IPS-18c (cell line): ENCODE measurements around the gene FOXA1.

ENCODE experiments used
- H3K4me3 ChIP-seq: 2 replicates; pipeline ENCODE4 v1.7.0; 2013; ENCODE audit warnings: low read depth, mild to moderate bottlenecking, low read length, moderate library complexity; ENCODE audit not compliant: insufficient read depth
- H3K9me3 ChIP-seq: one replicate; pipeline ENCODE4 v1.6.1; 2013; ENCODE audit warnings: mild to moderate bottlenecking, low read length, moderate library complexity; ENCODE audit not compliant: control insufficient read depth, insufficient read depth

FOXA1 gene

DNA sequence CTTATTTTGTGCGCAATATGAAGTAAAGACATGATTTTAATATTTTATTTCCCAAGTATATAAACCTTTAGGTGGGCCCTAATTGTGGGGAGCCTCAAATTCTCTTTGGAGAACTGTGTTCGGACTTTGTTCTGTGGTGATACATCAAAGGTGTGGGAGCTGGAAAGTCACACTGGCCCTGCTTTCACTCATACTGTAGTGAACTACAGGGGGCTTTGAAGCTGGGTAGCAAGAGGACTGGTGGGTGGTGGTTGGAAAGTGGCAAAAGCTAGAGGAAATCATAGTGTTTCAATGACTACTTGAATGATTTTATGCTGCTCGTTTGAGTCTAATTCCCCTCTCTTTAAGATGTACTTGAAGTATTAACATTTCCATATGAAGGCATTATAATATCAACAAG is 13.6 kb upstream of the FOXA1 start:
- H3K9me3 ChIP-seq: no peaks in the 10 kb centered on the region
- H3K4me3 ChIP-seq: no peak overlapping the region

DNA sequence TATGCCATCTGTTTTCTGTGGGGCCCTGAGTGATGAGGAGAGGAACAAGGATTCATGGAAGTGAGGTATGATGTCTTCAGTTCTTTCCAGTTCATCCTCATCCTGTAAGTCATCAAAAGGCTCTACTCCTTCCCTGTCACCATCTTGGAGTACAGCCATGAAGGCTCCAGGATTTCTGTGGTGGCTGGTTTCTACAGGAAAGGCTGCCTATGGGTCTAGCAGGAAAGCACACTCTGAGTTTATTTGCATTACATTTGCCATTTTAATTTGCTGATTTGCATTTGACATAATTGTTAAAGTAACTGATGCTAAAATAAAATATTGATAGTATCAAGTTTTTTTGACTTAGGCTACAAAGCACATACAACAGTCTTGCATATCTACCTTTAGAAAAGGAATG is 11.6 kb upstream of the FOXA1 start:
- Histone ChIP-seq H3K4me3 (no peak overlapping the region), H3K9me3 (peaks cover 2% of the 10 kb centered on the region)

DNA sequence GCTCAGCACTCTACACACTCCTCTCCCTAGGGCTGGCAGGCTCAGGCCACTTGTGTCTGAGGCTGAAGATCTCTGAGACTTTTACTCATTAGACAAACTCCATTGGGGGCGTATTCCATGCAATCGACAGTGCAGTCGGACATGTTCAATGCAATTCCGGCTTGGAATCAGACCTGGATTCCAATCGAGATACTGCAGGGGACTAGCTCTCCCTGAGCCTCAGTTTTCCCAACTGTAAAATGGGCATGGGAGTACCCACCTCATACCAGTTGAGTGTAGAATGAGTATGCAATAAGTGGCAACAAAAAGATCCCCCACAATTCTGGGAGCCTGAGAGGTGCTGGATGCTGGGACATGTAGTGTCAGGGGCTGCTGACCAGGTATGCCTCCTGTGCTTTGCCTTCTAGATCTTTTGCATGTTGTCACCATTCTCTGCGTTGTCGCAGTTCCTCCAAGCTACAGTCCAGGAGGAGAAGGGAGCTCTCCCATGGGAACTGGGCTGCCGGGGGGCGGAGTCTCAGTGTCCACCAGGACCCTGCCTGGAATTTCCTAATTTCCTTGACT is 8.7 kb upstream of the FOXA1 start:
- H3K9me3 ChIP-seq: peaks cover 4% of the 10 kb centered on the region
- H3K4me3 ChIP-seq: no peak overlapping the region

DNA sequence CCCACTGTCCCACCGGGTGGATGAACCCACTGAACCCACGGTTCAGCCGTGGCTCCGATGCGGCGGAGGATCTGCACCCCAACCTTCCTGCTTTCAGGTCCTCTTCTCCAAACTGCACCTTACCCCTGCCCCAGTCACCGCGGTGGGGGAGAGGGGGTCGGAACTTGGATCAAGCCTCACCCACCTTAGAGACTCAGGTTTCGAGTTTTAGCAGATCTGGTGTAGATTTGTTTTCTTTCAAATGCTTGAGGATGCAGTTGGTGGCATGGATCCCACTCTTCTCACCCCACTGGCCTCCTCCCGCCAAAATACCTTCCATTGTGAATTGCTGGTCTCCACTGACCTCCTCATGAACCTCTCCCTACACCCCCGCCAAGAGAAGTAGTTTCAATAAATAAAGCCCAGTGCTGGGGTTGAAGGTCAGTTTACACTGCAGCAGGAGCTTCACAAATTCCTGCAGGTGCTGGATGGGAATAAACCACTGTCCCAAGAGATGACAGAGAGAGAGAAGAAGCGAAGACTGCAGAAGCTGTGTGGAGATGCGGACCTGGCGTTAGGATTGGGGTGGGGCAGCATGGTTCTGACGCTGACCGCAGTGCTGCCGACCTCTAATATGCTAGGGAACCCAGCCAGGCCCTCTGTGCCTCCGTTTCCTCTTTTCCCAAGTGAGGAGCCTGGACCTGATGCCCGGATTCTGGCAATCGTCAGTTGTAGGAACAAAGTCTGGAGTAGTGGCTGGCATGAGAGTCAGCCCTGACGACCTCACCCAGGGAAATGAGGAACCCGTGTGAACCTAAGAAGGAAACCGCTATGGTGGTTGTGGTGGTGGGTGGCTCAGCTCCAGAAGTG is 7.8 kb upstream of the FOXA1 start:
- Histone ChIP-seq H3K4me3 (no peak overlapping the region), H3K9me3 (peaks cover 4% of the 10 kb centered on the region)

DNA sequence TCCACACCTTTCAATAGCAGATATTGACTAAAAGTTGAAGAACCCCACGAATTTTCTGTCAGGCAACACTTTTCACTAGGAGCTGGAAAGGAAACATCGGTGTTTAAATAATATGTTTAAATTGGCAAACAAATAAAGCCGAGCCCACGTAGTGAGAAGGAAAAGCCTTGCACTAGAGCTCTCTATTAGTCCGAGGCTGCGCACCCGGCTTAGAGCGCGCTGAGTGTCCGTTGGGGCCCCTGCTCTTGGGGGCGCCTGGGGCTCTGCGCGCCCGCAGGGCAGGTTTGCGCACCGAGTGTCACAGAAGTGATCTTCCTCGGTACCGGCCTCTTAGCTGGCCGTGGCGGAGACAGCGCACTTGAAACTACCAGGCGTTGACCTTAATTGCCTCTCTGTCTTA is 6.8 kb upstream of the FOXA1 start:
- peaks cover 4% of the 10 kb centered on the region for H3K9me3 ChIP-seq
- no peak overlapping the region for H3K4me3 ChIP-seq

DNA sequence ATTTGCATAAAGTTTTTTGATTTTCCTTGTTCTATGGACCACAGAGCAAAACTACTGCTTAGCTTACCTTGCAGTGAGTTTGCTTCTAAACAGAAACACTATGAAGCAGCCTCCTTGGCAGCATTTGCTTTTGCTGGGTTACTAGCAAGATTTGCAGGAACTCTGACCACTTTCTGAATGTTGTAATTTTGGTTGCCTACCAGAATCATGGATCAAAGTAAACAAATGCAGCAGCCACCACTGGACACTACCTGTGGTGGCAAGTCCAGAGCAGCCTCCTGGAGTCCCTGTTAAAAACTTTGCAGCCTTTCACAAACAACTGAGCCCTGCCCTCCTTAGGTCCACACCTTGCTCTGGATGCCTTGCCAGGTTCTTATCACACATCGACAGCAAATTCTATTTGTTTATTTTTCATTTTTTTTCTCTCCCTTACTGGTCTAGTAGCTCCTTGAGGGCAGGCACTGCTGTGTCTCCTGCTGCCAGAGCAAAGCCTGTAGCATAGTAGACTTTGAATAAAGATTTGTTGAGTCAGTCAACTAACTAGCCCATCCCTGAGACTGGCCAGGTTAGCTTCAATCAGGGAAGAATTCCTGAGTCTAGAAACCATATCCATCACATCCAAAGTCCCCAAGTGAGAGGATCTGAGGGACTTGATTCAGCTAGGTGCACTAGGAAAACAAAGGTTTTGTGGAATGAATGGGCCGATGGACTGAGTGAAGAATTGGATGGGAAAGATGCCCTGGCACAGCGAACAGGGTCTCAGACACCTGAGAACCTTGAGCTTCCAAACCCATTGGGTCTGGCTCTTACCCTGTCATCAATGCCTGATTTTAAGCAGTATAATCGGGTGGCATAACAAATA is 6.1 kb upstream of the FOXA1 start:
- Histone ChIP-seq H3K9me3 (peaks cover 4% of the 10 kb centered on the region), H3K4me3 (no peak overlapping the region)

GRCh38 chr14:37599507-37600368 is 4.7 kb upstream of the FOXA1 start:
- H3K4me3 ChIP-seq: peak overlapping the region; percentile 46
- H3K9me3 ChIP-seq: peaks cover 5% of the 10 kb centered on the region

DNA sequence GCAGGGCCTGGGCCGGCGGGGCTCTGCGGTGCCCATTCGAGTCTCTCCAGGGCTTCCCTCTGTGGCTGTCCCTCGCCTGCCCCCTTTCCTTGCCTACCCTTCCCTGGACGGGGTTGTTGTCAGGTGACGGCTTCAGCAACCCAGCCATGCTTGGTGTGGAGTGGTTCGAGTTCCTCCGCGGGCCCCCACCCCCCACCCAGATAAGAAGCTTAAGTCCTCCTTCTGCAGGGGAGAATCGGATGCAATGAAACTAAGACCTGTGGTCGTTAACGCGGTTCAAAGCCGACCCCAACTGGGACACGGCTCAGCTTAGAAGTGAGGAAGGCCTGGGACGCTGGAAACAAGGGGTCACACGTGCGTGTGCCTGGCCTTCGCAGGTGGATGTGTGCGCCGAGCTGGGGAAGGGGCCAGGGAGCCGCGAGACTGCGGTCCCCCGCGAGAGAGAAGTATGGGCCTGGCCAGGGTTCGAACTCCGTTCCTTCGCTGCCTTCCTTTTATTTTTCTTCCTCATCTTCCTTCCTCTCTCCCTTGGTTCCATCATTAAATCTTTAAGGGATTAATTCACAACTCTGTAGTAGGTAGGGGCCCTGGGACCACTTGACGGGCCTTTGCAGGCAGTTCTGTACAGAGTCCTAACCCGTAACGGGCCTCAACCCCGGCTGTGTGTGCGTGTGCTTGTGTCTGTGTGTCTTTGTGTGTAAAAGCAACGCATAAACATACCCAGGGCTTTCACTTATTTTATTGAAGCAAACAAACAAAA is 3.9 kb upstream of the FOXA1 start:
- peaks cover 6% of the 10 kb centered on the region for H3K9me3 ChIP-seq
- peak overlapping the region; percentile 46; the same call in 1 of the 2 replicates for H3K4me3 ChIP-seq

GRCh38 chr14:37597914-37598746 is 3.1 kb upstream of the FOXA1 start:
- Histone ChIP-seq H3K9me3 (peaks cover 6% of the 10 kb centered on the region), H3K4me3 (peak overlapping the region; percentile 31; the same call in 1 of the 2 replicates)

DNA sequence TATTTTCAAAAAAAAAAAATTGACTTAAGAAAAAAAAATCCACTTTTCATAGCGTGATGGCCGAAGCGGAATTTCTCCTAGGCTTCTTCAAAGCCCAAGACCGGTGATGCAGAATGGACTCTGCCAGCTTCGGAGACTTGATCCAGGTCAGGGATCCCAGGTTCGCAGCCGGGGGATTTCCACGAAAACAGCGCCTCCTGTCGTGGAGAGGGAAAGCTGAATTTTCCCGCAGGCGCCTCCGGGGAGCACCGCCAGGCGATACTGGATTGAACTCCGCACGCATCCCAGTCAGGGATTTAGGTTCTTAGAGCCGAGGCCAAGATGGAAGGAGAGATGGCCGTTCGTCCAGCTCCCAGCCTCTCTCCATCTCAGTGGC is 2.5 kb upstream of the FOXA1 start:
- peaks cover 6% of the 10 kb centered on the region for H3K9me3 ChIP-seq
- no peak overlapping the region; the same call in 1 of the 2 replicates for H3K4me3 ChIP-seq

DNA sequence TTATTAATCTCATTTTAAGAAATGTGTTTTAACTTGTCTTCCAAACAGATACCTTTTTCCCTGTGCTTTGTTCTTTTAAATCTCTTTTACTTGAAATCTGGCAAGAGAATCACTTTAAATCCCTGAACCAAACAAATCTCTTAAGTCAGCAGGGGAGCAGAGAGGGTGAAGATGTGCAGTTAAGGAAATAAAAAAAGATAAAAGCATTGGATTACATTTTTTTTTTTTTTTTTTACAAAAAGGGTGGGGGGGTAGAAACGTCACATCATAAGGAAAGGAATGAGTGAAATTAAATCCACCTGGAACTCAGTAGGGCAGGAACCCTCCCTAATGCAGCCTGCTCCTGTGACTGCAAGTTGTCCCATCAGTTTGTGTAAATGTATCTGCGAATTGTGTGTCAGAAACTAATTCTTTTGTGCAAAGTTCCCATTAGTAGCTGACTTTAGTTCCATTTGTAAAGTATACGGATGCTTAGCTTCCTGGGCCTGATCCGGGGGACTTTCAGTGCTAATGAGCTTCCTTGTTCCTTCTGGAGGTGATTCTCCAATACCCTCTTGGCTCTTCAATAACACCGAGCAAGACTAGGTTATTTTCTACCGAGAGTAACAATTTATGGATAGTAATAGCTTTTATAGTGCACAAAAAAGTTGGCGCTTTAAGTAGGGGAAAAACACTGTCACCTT is 1.9 kb upstream of the FOXA1 start:
- no peak overlapping the region for H3K4me3 ChIP-seq
- H3K9me3 ChIP-seq: peaks cover 6% of the 10 kb centered on the region

DNA sequence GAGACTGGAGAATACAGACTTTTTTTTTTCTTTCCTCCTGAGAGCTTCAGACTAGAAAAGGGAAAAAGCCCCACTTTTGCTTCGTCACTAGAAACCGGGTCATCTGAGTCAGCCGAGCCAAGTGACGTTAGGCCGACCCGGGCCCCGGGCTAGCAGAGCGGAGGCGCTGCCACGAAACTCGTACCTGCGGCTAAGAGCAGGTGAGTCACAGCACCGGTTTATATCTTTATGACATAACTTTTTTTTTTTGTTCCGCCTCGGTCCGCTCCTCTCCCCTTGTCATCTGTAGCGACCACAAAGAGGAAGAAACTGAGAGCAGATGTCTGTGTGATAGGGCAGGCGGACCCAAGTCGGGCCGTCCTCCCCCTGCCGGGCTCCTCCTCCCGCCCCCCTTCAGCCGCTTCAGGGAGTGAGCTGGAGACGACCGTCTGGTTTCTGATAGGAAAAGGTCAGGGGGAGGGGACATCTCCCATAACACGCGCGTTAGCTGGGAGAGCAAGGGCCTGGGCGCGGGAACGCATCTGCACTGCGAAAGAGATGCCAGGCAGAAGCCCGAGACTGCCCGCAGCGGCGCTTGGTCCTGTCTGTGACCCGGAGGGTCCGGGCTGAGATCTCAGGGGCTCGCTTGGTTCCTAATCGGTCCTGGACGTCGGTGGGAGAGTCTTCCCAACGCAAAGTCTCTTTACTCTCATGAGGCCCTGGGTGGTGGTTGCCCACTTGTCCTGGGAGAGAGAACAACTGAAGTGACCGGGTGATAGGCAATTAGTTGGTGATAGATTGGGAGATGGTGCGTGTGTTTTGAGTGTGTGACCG is 966 bp upstream of the FOXA1 start:
- H3K4me3 ChIP-seq: peak overlapping the region; percentile 34; the same call in 1 of the 2 replicates
- H3K9me3 ChIP-seq: peaks cover 3% of the 10 kb centered on the region

- H3K4me3 ChIP-seq: peak overlapping the region; percentile 44
- H3K9me3 ChIP-seq: peaks cover 2% of the 10 kb centered on the region
Measured at GRCh38 chr14:37594238-37594970, 645 bp downstream of the FOXA1 start.
